Gastroesophageal sphincter (tissue), 3 donors: ENCODE data around the gene PRKN.

Experiments used
- CTCF ChIP-seq, 4 experiments: fragments of 200-600 bp in 2 of 4; fragments of 450-650 bp in 2 of 4; sonication (generic) in 1 of 4; IDR thresholded peaks; one replicate each; pipeline ENCODE4 v1.5.1; 2017 to 2019; ENCODE audit warnings: antibody characterized with exemption in 4 of 4, mild to moderate bottlenecking in 2 of 4, moderate library complexity in 2 of 4
- EP300 ChIP-seq: sonication (generic); formaldehyde crosslinking; IDR thresholded peaks from one replicate; pipeline ENCODE4 v1.6.1; 2017; ENCODE audit warnings: antibody characterized with exemption, mild to moderate bottlenecking
- POLR2A ChIP-seq, 2 donors: fragments of 450-650 bp; IDR thresholded peaks; one replicate each; pipeline ENCODE4 v1.6.1; 2017; ENCODE audit warnings: antibody characterized with exemption in 2 of 2, mild to moderate bottlenecking in 2 of 2, moderate library complexity in 1 of 2
- POLR2AphosphoS5 ChIP-seq: sonication (generic); formaldehyde crosslinking; IDR thresholded peaks from one replicate; pipeline ENCODE4 v1.6.1; 2017; ENCODE audit warnings: antibody characterized with exemption

- TF ChIP-seq CTCF (IDR thresholded peaks at IDR 0.05) (no peak), POLR2AphosphoS5 (no peak), POLR2A (IDR thresholded peaks at IDR 0.05) (no peak), EP300 (no peak)
Observed at GRCh38 chr6:161412795-161413194, 1314.8 kb downstream of the PRKN start.
